ENCODE measurements around the gene MAML2. TPM values are rescaled to one million over a fixed set of nuclear protein-coding genes. Genes with fewer than 3 reads are reported as not detected.

Gene MAML2
- total RNA-seq, 1 donor from 2014 or later, result 1.3 TPM

- H3K36me3 ChIP-seq (ENCODE audit: control insufficient read depth, insufficient read depth, low read length), result no peaks in the 10 kb centered on the region
- FAIRE-seq, result no peak
- TF ChIP-seq, protein P1, sequence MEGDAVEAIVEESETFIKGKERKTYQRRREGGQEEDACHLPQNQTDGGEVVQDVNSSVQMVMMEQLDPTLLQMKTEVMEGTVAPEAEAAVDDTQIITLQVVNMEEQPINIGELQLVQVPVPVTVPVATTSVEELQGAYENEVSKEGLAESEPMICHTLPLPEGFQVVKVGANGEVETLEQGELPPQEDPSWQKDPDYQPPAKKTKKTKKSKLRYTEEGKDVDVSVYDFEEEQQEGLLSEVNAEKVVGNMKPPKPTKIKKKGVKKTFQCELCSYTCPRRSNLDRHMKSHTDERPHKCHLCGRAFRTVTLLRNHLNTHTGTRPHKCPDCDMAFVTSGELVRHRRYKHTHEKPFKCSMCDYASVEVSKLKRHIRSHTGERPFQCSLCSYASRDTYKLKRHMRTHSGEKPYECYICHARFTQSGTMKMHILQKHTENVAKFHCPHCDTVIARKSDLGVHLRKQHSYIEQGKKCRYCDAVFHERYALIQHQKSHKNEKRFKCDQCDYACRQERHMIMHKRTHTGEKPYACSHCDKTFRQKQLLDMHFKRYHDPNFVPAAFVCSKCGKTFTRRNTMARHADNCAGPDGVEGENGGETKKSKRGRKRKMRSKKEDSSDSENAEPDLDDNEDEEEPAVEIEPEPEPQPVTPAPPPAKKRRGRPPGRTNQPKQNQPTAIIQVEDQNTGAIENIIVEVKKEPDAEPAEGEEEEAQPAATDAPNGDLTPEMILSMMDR (IDR thresholded peaks at IDR 0.05; ENCODE audit: insufficient read depth, low read length, severe bottlenecking), result no peak
- no peaks in the 10 kb centered on the region for H3K27me3 ChIP-seq (ENCODE audit: control insufficient read depth, insufficient read depth, low read length)
- no peak for DNase-seq (ENCODE audit: low read depth)
- H3K4me3 ChIP-seq (ENCODE audit: low read depth, low read length), result no peak overlapping the region
Observed at GRCh38 chr11:96097844-96098421, 245.1 kb downstream of the MAML2 start.

GRCh38 chr11:96096360-96096759, 246.6 kb downstream of the MAML2 start:
- FAIRE-seq, result no peak
- H3K4me3 ChIP-seq (ENCODE audit: low read depth, low read length), result no peak overlapping the region
- H3K27me3 ChIP-seq (ENCODE audit: control insufficient read depth, insufficient read depth, low read length), result no peaks in the 10 kb centered on the region
- TF ChIP-seq, protein P1 (IDR thresholded peaks at IDR 0.05; ENCODE audit: insufficient read depth, low read length, severe bottlenecking), result no peak
- peaks cover 3% of the 10 kb centered on the region for H3K36me3 ChIP-seq (ENCODE audit: control insufficient read depth, insufficient read depth, low read length)
- no peak for DNase-seq (ENCODE audit: low read depth)

DNA sequence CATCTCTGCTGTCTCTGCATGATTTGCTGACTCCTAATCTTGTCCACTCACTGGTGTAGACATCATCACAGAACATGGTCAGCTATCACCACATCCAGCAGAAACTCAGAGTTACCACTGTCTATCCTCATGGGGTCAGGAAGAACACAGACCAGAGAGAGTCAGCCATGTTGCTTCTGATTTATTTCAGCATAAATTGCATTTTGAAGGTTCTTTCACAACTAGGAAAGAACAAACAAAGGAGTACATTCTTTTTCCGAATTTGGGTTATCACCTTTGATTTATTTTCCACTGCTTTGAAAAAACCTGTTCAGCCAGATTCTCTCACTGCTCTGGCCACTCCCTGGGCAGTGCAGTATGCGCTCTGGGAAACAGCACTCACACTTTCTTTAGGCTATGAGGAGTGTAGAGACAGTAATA, 247.1 kb downstream of the MAML2 start:
- DNase-seq (ENCODE audit: low read depth), result peak; percentile 85

GRCh38 chr11:96094156-96094555, 248.8 kb downstream of the MAML2 start:
- TF ChIP-seq, protein P1 (IDR thresholded peaks at IDR 0.05; ENCODE audit: insufficient read depth, low read length, severe bottlenecking), result no peak
- FAIRE-seq, result no peak
- DNase-seq (ENCODE audit: low read depth), result no peak
- no peaks in the 10 kb centered on the region for H3K27me3 ChIP-seq (ENCODE audit: control insufficient read depth, insufficient read depth, low read length)
- H3K4me3 ChIP-seq (ENCODE audit: low read depth, low read length), result no peak overlapping the region
- peaks cover 3% of the 10 kb centered on the region for H3K36me3 ChIP-seq (ENCODE audit: control insufficient read depth, insufficient read depth, low read length)

More for the DNA sequence above, 247.1 kb downstream of the MAML2 start:
- peaks cover 3% of the 10 kb centered on the region for H3K36me3 ChIP-seq (ENCODE audit: control insufficient read depth, insufficient read depth, low read length)
- H3K4me3 ChIP-seq (ENCODE audit: low read depth, low read length), result no peak overlapping the region
- H3K27me3 ChIP-seq (ENCODE audit: control insufficient read depth, insufficient read depth, low read length), result no peaks in the 10 kb centered on the region
- no peak for FAIRE-seq
- TF ChIP-seq, protein P1 (IDR thresholded peaks at IDR 0.05; ENCODE audit: insufficient read depth, low read length, severe bottlenecking), result no peak

- FAIRE-seq, result no peak
- H3K36me3 ChIP-seq (ENCODE audit: control insufficient read depth, insufficient read depth, low read length), result peaks cover 3% of the 10 kb centered on the region
Observed at GRCh38 chr11:96092511-96092910, 250.5 kb downstream of the MAML2 start.

More at GRCh38 chr11:96092511-96092910, 250.5 kb downstream of the MAML2 start:
- no peak for DNase-seq (ENCODE audit: low read depth)
- no peaks in the 10 kb centered on the region for H3K27me3 ChIP-seq (ENCODE audit: control insufficient read depth, insufficient read depth, low read length)
- H3K4me3 ChIP-seq (ENCODE audit: low read depth, low read length), result no peak overlapping the region
- TF ChIP-seq, protein P1 (IDR thresholded peaks at IDR 0.05; ENCODE audit: insufficient read depth, low read length, severe bottlenecking), result no peak
